GM12878 (cell line): ENCODE measurements around the gene HTR6. TPM values are rescaled to one million over a fixed set of nuclear protein-coding genes. Genes with fewer than 3 reads are reported as not detected.
A peak's percentile ranks its signal among the peaks of the same experiment; 100 is the strongest.

Experiments used
- ATAC-seq: fragments of 200-7000 bp; cut with Tn5 transposase; 3 replicates; pipeline ENCODE4 v1.9.1; 2020; ENCODE audit warnings: mild to moderate bottlenecking, moderate library complexity
- Bru-seq: library from RNA; stranded (reverse); fragments of 400-500 nt; gene quantifications from one replicate; lab custom pipeline; 2021; lab: Mats Ljungman, UMichigan
- BruChase-seq, 2 experiments: library from RNA; stranded (reverse); fragments of 400-500 nt; gene quantifications; one replicate each; lab custom pipeline; 2021; lab: Mats Ljungman, UMichigan
- BruUV-seq: library from RNA; stranded (reverse); fragments of 400-500 nt; replicated peaks from 2 replicates; lab custom pipeline; 2021; lab: Mats Ljungman, UMichigan
- CTCF ChIA-PET: fragments of 300-600 bp; sonication (Branson Sonifier 250); formaldehyde crosslinking; extraction: SDS; loops from one replicate; lab custom pipeline; 2021; ENCODE audit warnings: inconsistent platforms; lab: Yijun Ruan, JAX
- POLR2A ChIA-PET: fragments of 350-600 bp; formaldehyde crosslinking; extraction: SDS; loops from one replicate; lab custom pipeline; 2021; ENCODE audit warnings: inconsistent platforms; lab: Charles Lee
- RAD21 ChIA-PET: fragments of 300-600 bp; sonication (Branson Sonifier 250); formaldehyde crosslinking; loops from one replicate; lab custom pipeline; 2023; ENCODE audit warnings: antibody characterized with exemption; ENCODE audit not compliant: unreplicated experiment; lab: Charles Lee
- SMC1A ChIA-PET: fragments of 300-600 bp; sonication (Branson Sonifier 250); formaldehyde crosslinking; loops from one replicate; lab custom pipeline; 2023; ENCODE audit not compliant: unreplicated experiment, uncharacterized antibody; lab: Charles Lee
- DNase-seq: peaks from one replicate; pipeline ENCODE4 v3.0.0-alpha.2; 2011; ENCODE audit warnings: low read depth, low spot score
- FAIRE-seq: peaks from 3 replicates; lab custom pipeline; 2011; peaks lifted over from hg19 to GRCh38; lab: Jason Lieb, UNC
- H2AFZ ChIP-seq: 2 replicates; pipeline ENCODE4 v1.6.0; 2011; ENCODE audit warnings: low read depth, low read length, control low read depth; ENCODE audit not compliant: control insufficient read depth
- H3K27ac ChIP-seq: 2 replicates; pipeline ENCODE4 v1.5.1; 2011; ENCODE audit warnings: control low read depth; ENCODE audit not compliant: control insufficient read depth, insufficient read depth
- H3K27me3 ChIP-seq, 2 experiments: replicated peaks in 1 of 2; 2 replicates each; pipeline versions ENCODE4 v1.6.0 to v1.6.1; 2011; ENCODE audit warnings: low read length in 1 of 2; ENCODE audit not compliant: control insufficient read depth in 2 of 2, insufficient read depth in 2 of 2
- H3K36me3 ChIP-seq, 2 experiments: 2 replicates each; pipeline ENCODE4 v1.5.1; 2011; ENCODE audit warnings: low read length in 1 of 2; ENCODE audit not compliant: control insufficient read depth in 2 of 2, insufficient read depth in 2 of 2
- H3K4me1 ChIP-seq: 2 replicates; pipeline ENCODE4 v1.6.1; 2011; ENCODE audit warnings: mild to moderate bottlenecking, low read length, moderate library complexity, mixed read lengths; ENCODE audit not compliant: control insufficient read depth, insufficient read depth
- H3K4me2 ChIP-seq: 2 replicates; pipeline ENCODE4 v1.6.0; 2011; ENCODE audit warnings: control low read depth; ENCODE audit not compliant: control insufficient read depth, insufficient read depth
- H3K4me3 ChIP-seq: fragments of 200-600 bp; sonication (generic); 2 replicates; pipeline ENCODE4 v1.5.1; 2016
- H3K79me2 ChIP-seq: 2 replicates; pipeline ENCODE4 v1.6.0; 2011; ENCODE audit warnings: low read length; ENCODE audit not compliant: control insufficient read depth, insufficient read depth
- H3K9ac ChIP-seq: 2 replicates; pipeline ENCODE4 v1.8.0; 2011; ENCODE audit warnings: low read length, control low read depth, mixed read lengths; ENCODE audit not compliant: control insufficient read depth, insufficient read depth
- H3K9me3 ChIP-seq: replicated peaks from 3 replicates; pipeline ENCODE4 v1.5.1; 2011; ENCODE audit warnings: mild to moderate bottlenecking, low read length; ENCODE audit not compliant: control insufficient read depth, insufficient read depth
- H4K20me1 ChIP-seq: 2 replicates; pipeline ENCODE4 v1.6.0; 2011; ENCODE audit not compliant: control insufficient read depth, insufficient read depth
- BHLHE40 ChIP-seq, 2 experiments: fragments of 450-650 bp in 1 of 2; IDR thresholded peaks; 2 replicates each; pipeline ENCODE4 v1.6.1; 2011 to 2017; ENCODE audit warnings: low read depth in 2 of 2, borderline replicate concordance in 1 of 2, improper control_type of control experiment in 1 of 2, low read length in 1 of 2, mild to moderate bottlenecking in 1 of 2
- CEBPB ChIP-seq, 2 experiments: fragments of 150-350 bp in 1 of 2; IDR thresholded peaks; 2 replicates each; pipeline ENCODE4 v1.6.1; 2012 to 2014; ENCODE audit warnings: low read depth in 2 of 2, low read length in 2 of 2, borderline replicate concordance in 1 of 2, inconsistent platforms in 1 of 2
- NR2F1 ChIP-seq: fragments of 450-650 bp; conservative IDR thresholded peaks from 2 replicates; pipeline ENCODE4 v1.6.1; 2017; ENCODE audit warnings: mild to moderate bottlenecking
- WGBS: methylation state at CpG from one replicate; pipeline ENCODE4 v1.1.6; 2016; ENCODE audit warnings: low lambda C conversion rate; ENCODE audit not compliant: insufficient replicate concordance, insufficient coverage; ENCODE audit errors: missing lambda C conversion rate; 5-methylcytosine and 5-hydroxymethylcytosine counted together
- in situ Hi-C: fragments of 300-500 bp; cut with MboI; formaldehyde crosslinking; loops from 9 replicates; pipeline ENCODE4 v1.14.3; 2018; ENCODE audit warnings: mixed read lengths
- intact Hi-C: fragments of 100-400 bp; cut with micrococcal nuclease; formaldehyde crosslinking; loops from one replicate; pipeline ENCODE4 v1.14.2; 2022; ENCODE audit not compliant: unreplicated experiment
- long read RNA-seq, 2 experiments: library from polyadenylated mRNA; unstranded; transcript quantifications; one replicate each; pipeline ENCODE4 v2.0.0, GENCODE V29; 2019 to 2020
- polyA minus RNA-seq, 3 experiments: library from RNA; depleted of rRNA, polyadenylated mRNA; stranded (reverse); fragments of >200 nt; gene quantifications; 2 replicates each; pipeline ENCODE4 v1.2.3, GENCODE V29; 2011
- polyA plus RNA-seq, 11 experiments: library from polyadenylated mRNA; depleted of rRNA in 4 of 11; unstranded in 6 of 11; stranded (reverse) in 5 of 11; fragments of >200 nt; fragmentation: Nextera tagmentation in 4 of 11; fragmentation: Illumina TruSeq in 1 of 11; extraction: Ambion mirVana in 4 of 11; extraction: Trizol in 1 of 11; gene quantifications; 1 replicate in 1 of 11; 2 replicates in 10 of 11; pipeline versions ENCODE4 v1.2.1 to v1.2.3, GENCODE V29; 2011 to 2016; ENCODE audit warnings: inconsistent platforms in 2 of 11, missing spikeins in 2 of 11, low read depth in 1 of 11
- total RNA-seq, 4 experiments: library from RNA; depleted of rRNA in 3 of 4; stranded (reverse); fragments of >200 nt in 3 of 4; fragmentation: Illumina TruSeq in 1 of 4; extraction: Trizol in 1 of 4; gene quantifications; 2 replicates each; pipeline versions ENCODE4 v1.2.1 to v1.2.3, GENCODE V29; 2013 to 2021

Gene HTR6
- 0.38 TPM in 1 of 2 replicates, not detected in the other for total RNA-seq (2013; cell fraction: nucleolus; rRNA removed)
- total RNA-seq (2014; rRNA removed) (1.0 and 1.2 TPM in 2 replicates), total RNA-seq (2014; rRNA removed; fragmentation: Illumina TruSeq; extraction: Trizol) (0.28 and 0.31 TPM in 2 replicates), total RNA-seq (2021) (4.3 and 5.3 TPM in 2 replicates), polyA plus RNA-seq (2011; rRNA removed) (0.03 TPM in 1 of 2 replicates, not detected in the other), polyA plus RNA-seq (2014; fragmentation: Illumina TruSeq; extraction: Trizol) (0.22 TPM in 1 of 2 replicates, not detected in the other), polyA plus RNA-seq (2014; fragmentation: Nextera tagmentation; extraction: Ambion mirVana) (not detected), polyA plus RNA-seq (2014; rRNA removed) (2.7 and 3.8 TPM in 2 replicates), polyA plus RNA-seq (2016; fragmentation: Nextera tagmentation; extraction: Ambion mirVana) (1 to 10 TPM; 2.2 to 2.5 TPM), polyA minus RNA-seq (2011; rRNA and poly(A)+ RNA removed) (0.10 TPM in 1 of 2 replicates, not detected in the other), Bru-seq, nascent RNA (percentile 41 among the genes with signal in this experiment), BruChase-seq, experiment 1, labeled RNA remaining after a 6-hour chase (percentile 30 among the genes with signal in this experiment), BruChase-seq, experiment 2, labeled RNA remaining after a 2-hour chase (percentile 28 among the genes with signal in this experiment)
- not detected for polyA plus RNA-seq (2011; ENCODE audit: low read depth)
- polyA plus RNA-seq (2011; cell fraction: cytosol; rRNA removed): 0.12 and 0.15 TPM in 2 replicates
- polyA plus RNA-seq (2011; cell fraction: nucleus; rRNA removed): 0.41 and 0.49 TPM in 2 replicates
- polyA plus RNA-seq (2012): 0.37 and 0.69 TPM in 2 replicates
- 0.42 TPM in 1 of 2 replicates, not detected in the other for polyA minus RNA-seq (2011; cell fraction: cytosol; rRNA and poly(A)+ RNA removed)
- polyA minus RNA-seq (2011; cell fraction: nucleus; rRNA and poly(A)+ RNA removed): 0.29 TPM in 1 of 2 replicates, not detected in the other
- long read RNA-seq, experiment 1: 0 reads
- long read RNA-seq, experiment 2: 0 reads

- H3K79me2 ChIP-seq: no peaks in the 10 kb centered on the region
- peaks cover 6% of the 10 kb centered on the region; the same call in 1 of the 2 replicates for H3K4me1 ChIP-seq
- DNase-seq: no peak
- no peaks in the 10 kb centered on the region for H3K36me3 ChIP-seq
- FAIRE-seq: no peak
- no TSS peak for BruUV-seq
- in situ Hi-C loops: loop anchor here (5.0 kb wide), 2 partner anchors 38 to 143 kb away; no protein-coding TSS in a partner anchor
- SMC1A ChIA-PET: interaction anchor here (5.2 kb wide), 1 partner anchor 40 kb away, joined by 99 read pairs; no protein-coding TSS in a partner anchor
- no peak within 1 kb of the TSS for H3K27ac ChIP-seq
- ATAC-seq: peak; percentile 54
- WGBS: under 1% methylated on average over 20 of the region's 80 CpGs
- POLR2A ChIA-PET: interaction anchor here (0.8 kb wide), 1 partner anchor 46 kb away, joined by 3 read pairs; no protein-coding TSS in a partner anchor
- TF ChIP-seq NR2F1 (peak; percentile 29; the same call in 1 of the 2 replicates), CEBPB (IDR thresholded peaks at IDR 0.05; ENCODE audit: borderline replicate concordance in 1 of 2, low read depth in 2 of 2, low read length in 2 of 2) (no peak), BHLHE40 (IDR thresholded peaks at IDR 0.05; ENCODE audit: borderline replicate concordance in 1 of 2, low read depth in 2 of 2, low read length in 1 of 2) (peak in 1 of 2 experiments; percentile 46; a peak in 1 of 4 replicates)
- H3K9ac ChIP-seq: peak within 1 kb of the TSS; percentile 12
- intact Hi-C loops: loop anchor here (5.0 kb wide), 1 partner anchor 98 kb away; no protein-coding TSS in a partner anchor
- H4K20me1 ChIP-seq: no peaks in the 10 kb centered on the region
- RAD21 ChIA-PET: interaction anchor here (1.0 kb wide), 1 partner anchor 41 kb away, joined by 3 read pairs; no protein-coding TSS in a partner anchor
- CTCF ChIA-PET: interaction anchor here (6.0 kb wide), 1 partner anchor 42 kb away, joined by 378 read pairs; no protein-coding TSS in a partner anchor
- H3K4me3 ChIP-seq: peak within 1 kb of the TSS; percentile 50
- peaks cover 0 to 2% of the 10 kb centered on the region in 2 experiments; a peak in 1 of 4 replicates for H3K27me3 ChIP-seq
- H3K9me3 ChIP-seq: no peaks in the 10 kb centered on the region
- peak within 1 kb of the TSS; percentile 44; the same call in 1 of the 2 replicates for H2AFZ ChIP-seq
- H3K4me2 ChIP-seq: peak within 1 kb of the TSS; percentile 86
Observed at GRCh38 chr1:19664453-19665185, at the start of gene HTR6. HTR6 (plus strand) TSS chr1:19664875; CDS start chr1:19665754, 879 bp downstream.
